H1 (cell line): ENCODE measurements around the gene FLT1. TPM values are rescaled to one million over a fixed set of nuclear protein-coding genes. Genes with fewer than 3 reads are reported as not detected.
A peak's percentile ranks its signal among the peaks of the same experiment; 100 is the strongest.

Experiments
- CTCF ChIA-PET: fragments of 300-600 bp; sonication (Branson Sonifier 250); formaldehyde crosslinking; loops from one replicate; lab custom pipeline; 2021; ENCODE audit not compliant: partially characterized antibody; lab: Charles Lee
- POLR2A ChIA-PET: fragments of 300-600 bp; sonication (Branson Sonifier 250); formaldehyde crosslinking; loops from one replicate; lab custom pipeline; 2021; ENCODE audit warnings: inconsistent platforms; ENCODE audit not compliant: partially characterized antibody; lab: Charles Lee
- DNase-seq, 2 experiments: peaks; one replicate each; pipeline versions ENCODE4 v3.0.0 to v3.0.0-alpha.2; 2010 to 2022; ENCODE audit warnings: low spot score in 2 of 2, low read depth in 1 of 2, mixed read lengths in 1 of 2
- FAIRE-seq: peaks from 2 replicates; lab custom pipeline; 2011; peaks lifted over from hg19 to GRCh38; lab: Jason Lieb, UNC
- H2AFZ ChIP-seq: 2 replicates; pipeline ENCODE4 v1.8.1; 2012; ENCODE audit warnings: low read length, inconsistent platforms
- H2AK5ac ChIP-seq: 2 replicates; pipeline ENCODE4 v1.6.1; 2013; ENCODE audit warnings: low read depth, low read length
- H2BK120ac ChIP-seq: replicated peaks from 2 replicates; pipeline ENCODE3; 2013; ENCODE audit warnings: low read depth, low read length, inconsistent platforms
- H2BK12ac ChIP-seq: 2 replicates; pipeline ENCODE4 v1.6.1; 2013; ENCODE audit warnings: low read depth, low read length
- H2BK15ac ChIP-seq: 2 replicates; pipeline ENCODE4 v1.6.1; 2013; ENCODE audit warnings: low read length
- H2BK20ac ChIP-seq: 2 replicates; pipeline ENCODE4 v1.6.1; 2013; ENCODE audit warnings: low read length
- H2BK5ac ChIP-seq: 2 replicates; pipeline ENCODE4 v1.6.1; 2013; ENCODE audit warnings: low read depth, low read length
- H3K14ac ChIP-seq: 2 replicates; pipeline ENCODE4 v1.6.1; 2013; ENCODE audit warnings: inconsistent platforms; ENCODE audit not compliant: insufficient read length
- H3K18ac ChIP-seq: 2 replicates; pipeline ENCODE4 v1.6.1; 2013; ENCODE audit warnings: low read length; ENCODE audit errors: extremely low read depth
- H3K23ac ChIP-seq: 2 replicates; pipeline ENCODE4 v1.6.1; 2013; ENCODE audit warnings: inconsistent platforms; ENCODE audit not compliant: insufficient read length
- H3K23me2 ChIP-seq: 2 replicates; pipeline ENCODE4 v1.6.1; 2013; ENCODE audit warnings: low read depth, low read length
- H3K27ac ChIP-seq: 2 replicates; pipeline ENCODE4 v1.6.1; 2011; ENCODE audit warnings: low read depth, low read length, inconsistent platforms
- H3K27me3 ChIP-seq, 4 experiments: replicated peaks in 1 of 4; 1 replicate in 1 of 4; 2 replicates in 3 of 4; pipeline versions ENCODE4 v1.6.1 to v1.8.1; 2011 to 2013; ENCODE audit warnings: low read length in 3 of 4, mild to moderate bottlenecking in 3 of 4, inconsistent platforms in 2 of 4, mixed read lengths in 2 of 4, moderate library complexity in 1 of 4; ENCODE audit not compliant: control insufficient read depth in 3 of 4, insufficient read depth in 3 of 4; ENCODE audit errors: extremely low read depth in 1 of 4
- H3K36me3 ChIP-seq, 4 experiments: 2 replicates each; pipeline versions ENCODE4 v1.6.1 to v1.8.1; 2011 to 2013; ENCODE audit warnings: mild to moderate bottlenecking in 4 of 4, low read length in 3 of 4, moderate library complexity in 2 of 4, control low read depth in 1 of 4, inconsistent platforms in 1 of 4; ENCODE audit not compliant: insufficient read depth in 4 of 4, control insufficient read depth in 2 of 4
- H3K4ac ChIP-seq: replicated peaks from 2 replicates; pipeline ENCODE3; 2013; ENCODE audit warnings: low read length, low read depth, mixed read lengths, inconsistent platforms; ENCODE audit not compliant: insufficient read length
- H3K4me1 ChIP-seq, 4 experiments: replicated peaks in 1 of 4; 1 replicate in 1 of 4; 2 replicates in 3 of 4; pipeline versions ENCODE4 v1.6.1 to v1.8.1; 2011 to 2013; ENCODE audit warnings: low read length in 3 of 4, inconsistent platforms in 2 of 4, mixed read lengths in 1 of 4; ENCODE audit not compliant: insufficient read depth in 4 of 4, control insufficient read depth in 3 of 4
- H3K4me2 ChIP-seq, 2 experiments: 2 replicates each; pipeline versions ENCODE4 v1.6.1 to v1.8.1; 2011 to 2013; ENCODE audit warnings: low read depth in 2 of 2, low read length in 2 of 2, control low read depth in 1 of 2, inconsistent platforms in 1 of 2, mild to moderate bottlenecking in 1 of 2; ENCODE audit not compliant: insufficient read depth in 1 of 2
- H3K4me3 ChIP-seq, 4 experiments: fragments of 200-600, 300-600 bp in 1 of 4; sonication (generic), shearing (Covaris generic), sonication (Bioruptor Twin) in 1 of 4; 2 replicates each; pipeline versions ENCODE4 v1.5.1 to v1.8.1; 2011 to 2016; ENCODE audit warnings: low read length in 4 of 4, low read depth in 3 of 4, control low read depth in 2 of 4, inconsistent platforms in 2 of 4, mild to moderate bottlenecking in 2 of 4, mixed read lengths in 1 of 4, moderate library complexity in 1 of 4; ENCODE audit not compliant: insufficient read depth in 2 of 4; ENCODE audit errors: extremely low read depth in 1 of 4
- H3K56ac ChIP-seq: replicated peaks from 2 replicates; pipeline ENCODE3; 2013; ENCODE audit warnings: low read depth, mild to moderate bottlenecking, mixed read lengths, low read length, inconsistent platforms; ENCODE audit not compliant: insufficient read length
- H3K79me1 ChIP-seq: 2 replicates; pipeline ENCODE4 v1.6.1; 2013; ENCODE audit warnings: low read depth, low read length, control low read depth
- H3K79me2 ChIP-seq, 2 experiments: 2 replicates each; pipeline versions ENCODE4 v1.6.1 to v1.8.1; 2012 to 2013; ENCODE audit warnings: low read length in 2 of 2, mild to moderate bottlenecking in 2 of 2, inconsistent platforms in 1 of 2; ENCODE audit not compliant: insufficient read depth in 2 of 2, control insufficient read depth in 1 of 2
- H3K9ac ChIP-seq, 4 experiments: replicated peaks in 1 of 4; 1 replicate in 1 of 4; 2 replicates in 3 of 4; pipeline versions ENCODE4 v1.6.1 to v1.8.1; 2011 to 2013; ENCODE audit warnings: low read depth in 3 of 4, low read length in 3 of 4, control low read depth in 2 of 4, mild to moderate bottlenecking in 2 of 4, moderate library complexity in 2 of 4, inconsistent platforms in 1 of 4; ENCODE audit errors: extremely low read depth in 1 of 4
- H3K9me3 ChIP-seq, 2 experiments: 2 replicates each; pipeline versions ENCODE4 v1.6.1 to v1.8.1; 2012 to 2013; ENCODE audit warnings: mild to moderate bottlenecking in 2 of 2, moderate library complexity in 2 of 2, control low read depth in 1 of 2, inconsistent platforms in 1 of 2, low read depth in 1 of 2, low read length in 1 of 2, mixed read lengths in 1 of 2; ENCODE audit not compliant: insufficient read depth in 2 of 2
- H4K20me1 ChIP-seq, 2 experiments: replicated peaks in 1 of 2; 2 replicates each; pipeline versions ENCODE3 to v1.8.1; 2011 to 2013; ENCODE audit warnings: inconsistent platforms in 2 of 2, low read length in 2 of 2, mild to moderate bottlenecking in 1 of 2; ENCODE audit not compliant: insufficient read depth in 2 of 2, control insufficient read depth in 1 of 2
- H4K5ac ChIP-seq: 2 replicates; pipeline ENCODE4 v1.6.1; 2013; ENCODE audit warnings: low read length, low read depth, mixed read lengths, inconsistent platforms; ENCODE audit not compliant: insufficient read length
- H4K8ac ChIP-seq: 2 replicates; pipeline ENCODE4 v1.8.0; 2013; ENCODE audit warnings: mild to moderate bottlenecking, moderate library complexity, low read length, inconsistent platforms; ENCODE audit not compliant: insufficient read depth; ENCODE audit errors: extremely low read depth
- H4K91ac ChIP-seq: replicated peaks from 2 replicates; pipeline ENCODE3; 2013; ENCODE audit warnings: low read length, mixed read lengths, inconsistent platforms; ENCODE audit not compliant: insufficient read length
- EZH2 ChIP-seq: fragments of 200-600 bp; sonication (generic); IDR thresholded peaks from 2 replicates; pipeline ENCODE4 v1.7.1; 2012; ENCODE audit warnings: low read depth, mild to moderate bottlenecking, moderate library complexity, low read length, inconsistent platforms; ENCODE audit not compliant: severe bottlenecking
- RAD21 ChIP-seq, 2 experiments: IDR thresholded peaks in 1 of 2; conservative IDR thresholded peaks in 1 of 2; 2 replicates each; pipeline ENCODE4 v1.6.1; 2011; ENCODE audit warnings: low read depth in 2 of 2, low read length in 2 of 2, improper control_type of control experiment in 1 of 2, inconsistent platforms in 1 of 2, mild to moderate bottlenecking in 1 of 2, moderate library complexity in 1 of 2
- WGBS, 2 experiments: shearing (Covaris generic) in 1 of 2; methylation state at CpG; one replicate each; pipeline versions ENCODE4 v1.1.6 to v1.1.7; 2013 to 2015; ENCODE audit warnings: low lambda C conversion rate in 2 of 2, mixed read lengths in 2 of 2, inconsistent platforms in 1 of 2, low coverage in 1 of 2, missing lambda C conversion rate in 1 of 2; ENCODE audit not compliant: insufficient replicate concordance in 2 of 2, insufficient coverage in 1 of 2, insufficient read length in 1 of 2; ENCODE audit errors: extremely low coverage in 1 of 2, missing lambda C conversion rate in 1 of 2; 5-methylcytosine and 5-hydroxymethylcytosine counted together
- polyA plus RNA-seq, 7 experiments: library from polyadenylated mRNA; depleted of rRNA in 3 of 7; stranded (reverse) in 5 of 7; unstranded in 2 of 7; fragments of >200 nt in 5 of 7; fragments of 200-250 nt in 2 of 7; gene quantifications; 1 replicate in 5 of 7; 2 replicates in 1 of 7; 4 replicates in 1 of 7; pipeline versions ENCODE4 v1.2.1 to v1.2.3, GENCODE V29; 2011 to 2013; ENCODE audit warnings: missing spikeins in 2 of 7, mixed read lengths in 2 of 7
- total RNA-seq: library from RNA; stranded (reverse); fragmentation: NEBNext Ultra II Directional; extraction: Animal tissue kit (Norgen Biotek cat#: 25700); gene quantifications from 2 replicates; pipeline ENCODE4 v1.2.1, GENCODE V29; 2021
- TF ChIP-seq, protein P1 (sequence below), 3 experiments: IDR thresholded peaks; 1 replicate in 2 of 3; 2 replicates in 1 of 3; pipeline versions ENCODE4 v1.5.1 to v1.6.1; 2011; ENCODE audit warnings: low read length in 3 of 3, mild to moderate bottlenecking in 3 of 3, inconsistent platforms in 2 of 3, low read depth in 1 of 3, moderate library complexity in 1 of 3; ENCODE audit not compliant: insufficient read depth in 1 of 3; ENCODE audit errors: control extremely low read depth in 1 of 3

The FLT1 gene
- total and polyA plus RNA-seq, 2 of the 8 experiments (the other 6 are each of a cell fraction or from before 2014, with no cell fraction given): 19.7 to 90.2 TPM

DNA sequence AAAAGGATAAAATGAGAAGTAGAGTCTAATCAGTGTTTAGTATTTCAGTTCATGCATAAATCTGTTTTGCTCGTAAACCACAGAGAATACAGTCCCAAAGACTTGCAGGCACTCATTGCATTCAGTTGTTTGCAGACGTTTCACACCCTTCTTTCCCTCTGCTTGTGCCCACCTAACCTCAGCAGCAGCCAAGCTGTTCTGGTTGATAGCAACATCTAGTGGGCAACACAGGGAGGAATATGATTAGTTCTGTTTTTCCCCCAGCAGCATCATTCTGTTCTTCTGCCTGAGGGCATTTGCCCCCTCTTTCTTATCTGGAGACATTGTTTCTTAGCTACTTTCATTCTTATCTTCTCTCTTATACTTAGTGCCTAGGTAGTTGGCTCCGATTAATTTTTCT is 221.0 kb downstream of the FLT1 start:
- Histone ChIP-seq H3K36me3 (peaks cover 0 to 20% (median 7%) of the 10 kb centered on the region in 4 experiments; a peak in 4 of 8 replicates), H3K79me2 (no peaks in the 10 kb centered on the region)
- POLR2A ChIA-PET: no interaction called here

More for the DNA sequence above, 221.0 kb downstream of the FLT1 start:
- Histone ChIP-seq H4K91ac (no peak overlapping the region), H2BK5ac (no peak overlapping the region), H3K4me2 (no peak overlapping the region), H3K79me1 (no peaks in the 10 kb centered on the region), H3K4me1 (no peaks in the 10 kb centered on the region), H3K27ac (no peak overlapping the region), H3K9ac (no peak overlapping the region), H3K23ac (no peak overlapping the region), H2AFZ (no peak overlapping the region), H3K9me3 (no peaks in the 10 kb centered on the region), H3K4me3 (no peak overlapping the region), H2BK120ac (no peak overlapping the region), H2BK20ac (no peak overlapping the region), H3K4ac (no peak overlapping the region), H3K23me2 (no peaks in the 10 kb centered on the region), H3K56ac (no peak overlapping the region), H2BK12ac (no peak overlapping the region), H2AK5ac (no peak overlapping the region), H3K18ac (no peak overlapping the region), H4K8ac (no peak overlapping the region), H4K5ac (no peak overlapping the region), H3K27me3 (no peaks in the 10 kb centered on the region), H4K20me1 (no peaks in the 10 kb centered on the region), H3K14ac (no peak overlapping the region), H2BK15ac (no peak overlapping the region)
- TF ChIP-seq RAD21 (IDR thresholded peaks at IDR 0.05 in 1 of 2, conservative IDR thresholded peaks at IDR 0.05 in 1 of 2; ENCODE audit: low read depth in 2 of 2, low read length in 2 of 2) (peak; percentile 73 to 80), EZH2 (no peak)
- TF ChIP-seq, protein P1, sequence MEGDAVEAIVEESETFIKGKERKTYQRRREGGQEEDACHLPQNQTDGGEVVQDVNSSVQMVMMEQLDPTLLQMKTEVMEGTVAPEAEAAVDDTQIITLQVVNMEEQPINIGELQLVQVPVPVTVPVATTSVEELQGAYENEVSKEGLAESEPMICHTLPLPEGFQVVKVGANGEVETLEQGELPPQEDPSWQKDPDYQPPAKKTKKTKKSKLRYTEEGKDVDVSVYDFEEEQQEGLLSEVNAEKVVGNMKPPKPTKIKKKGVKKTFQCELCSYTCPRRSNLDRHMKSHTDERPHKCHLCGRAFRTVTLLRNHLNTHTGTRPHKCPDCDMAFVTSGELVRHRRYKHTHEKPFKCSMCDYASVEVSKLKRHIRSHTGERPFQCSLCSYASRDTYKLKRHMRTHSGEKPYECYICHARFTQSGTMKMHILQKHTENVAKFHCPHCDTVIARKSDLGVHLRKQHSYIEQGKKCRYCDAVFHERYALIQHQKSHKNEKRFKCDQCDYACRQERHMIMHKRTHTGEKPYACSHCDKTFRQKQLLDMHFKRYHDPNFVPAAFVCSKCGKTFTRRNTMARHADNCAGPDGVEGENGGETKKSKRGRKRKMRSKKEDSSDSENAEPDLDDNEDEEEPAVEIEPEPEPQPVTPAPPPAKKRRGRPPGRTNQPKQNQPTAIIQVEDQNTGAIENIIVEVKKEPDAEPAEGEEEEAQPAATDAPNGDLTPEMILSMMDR (IDR thresholded peaks at IDR 0.05; ENCODE audit: control extremely low read depth in 1 of 3, insufficient read depth in 1 of 3, low read depth in 1 of 3, low read length in 3 of 3): peak; percentile 17 to 54 (median 30); a peak in 3 of 4 replicates
- DNase-seq (no peak), FAIRE-seq (peak; percentile 78)
- CTCF ChIA-PET: interaction anchor here (1.1 kb wide), 1 partner anchor 206 kb away, joined by 3 read pairs; no protein-coding TSS in a partner anchor
- 82% methylated on average over 3 of the region's 3 CpGs; no CpG with 5 or more reads in 1 of the 2 experiments for WGBS, 2 experiments
